ENCODE results near the gene RAMP1.

RAMP1 gene

DNA sequence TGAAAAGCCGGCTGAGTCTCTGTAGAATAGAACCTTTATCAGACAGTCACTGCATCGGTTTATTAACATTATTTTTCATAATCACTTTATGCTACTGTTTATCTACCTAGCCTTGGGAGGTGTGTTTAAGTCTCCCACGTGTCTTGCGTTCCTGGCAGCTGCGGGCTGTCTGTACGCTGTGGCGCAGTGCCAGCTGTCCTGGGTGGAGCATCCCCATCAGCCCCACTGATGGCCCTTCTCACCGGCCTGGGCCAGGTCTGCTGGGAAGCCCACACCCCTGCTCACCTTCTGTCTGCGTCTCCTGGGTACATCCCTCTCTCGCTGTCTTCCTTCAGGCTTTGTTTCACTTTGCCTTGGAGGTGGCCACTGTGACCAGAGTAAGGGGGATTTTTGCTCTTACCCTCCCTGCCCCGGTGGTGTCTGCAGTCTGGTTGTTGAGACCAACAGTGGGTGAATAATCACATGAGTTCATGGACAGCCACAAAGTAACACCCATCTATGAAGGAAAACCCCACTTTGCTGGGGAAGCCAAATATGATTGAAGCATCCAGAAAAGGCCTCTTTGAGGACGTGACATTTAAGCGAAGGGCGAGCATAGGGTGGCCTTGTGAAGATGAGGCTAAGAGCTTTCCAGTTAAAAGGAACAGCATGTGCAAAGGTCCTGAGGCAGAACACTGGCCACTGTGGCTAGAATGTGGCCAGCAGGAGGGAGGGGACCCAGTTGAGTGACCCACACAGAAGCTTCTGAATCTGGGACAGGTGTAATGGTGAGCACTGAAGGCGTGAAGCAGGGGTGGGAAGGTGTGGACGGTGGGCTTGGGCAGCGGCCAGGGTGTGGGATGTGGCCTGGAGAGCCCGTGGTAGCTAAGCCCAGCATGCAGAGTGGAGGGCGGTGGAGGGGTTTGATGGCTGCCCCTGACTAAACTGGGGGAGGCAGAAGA is 41.7 kb downstream of the RAMP1 start:
- DNase-seq (ENCODE audit: extremely low read depth, low read depth), result no peak

DNA sequence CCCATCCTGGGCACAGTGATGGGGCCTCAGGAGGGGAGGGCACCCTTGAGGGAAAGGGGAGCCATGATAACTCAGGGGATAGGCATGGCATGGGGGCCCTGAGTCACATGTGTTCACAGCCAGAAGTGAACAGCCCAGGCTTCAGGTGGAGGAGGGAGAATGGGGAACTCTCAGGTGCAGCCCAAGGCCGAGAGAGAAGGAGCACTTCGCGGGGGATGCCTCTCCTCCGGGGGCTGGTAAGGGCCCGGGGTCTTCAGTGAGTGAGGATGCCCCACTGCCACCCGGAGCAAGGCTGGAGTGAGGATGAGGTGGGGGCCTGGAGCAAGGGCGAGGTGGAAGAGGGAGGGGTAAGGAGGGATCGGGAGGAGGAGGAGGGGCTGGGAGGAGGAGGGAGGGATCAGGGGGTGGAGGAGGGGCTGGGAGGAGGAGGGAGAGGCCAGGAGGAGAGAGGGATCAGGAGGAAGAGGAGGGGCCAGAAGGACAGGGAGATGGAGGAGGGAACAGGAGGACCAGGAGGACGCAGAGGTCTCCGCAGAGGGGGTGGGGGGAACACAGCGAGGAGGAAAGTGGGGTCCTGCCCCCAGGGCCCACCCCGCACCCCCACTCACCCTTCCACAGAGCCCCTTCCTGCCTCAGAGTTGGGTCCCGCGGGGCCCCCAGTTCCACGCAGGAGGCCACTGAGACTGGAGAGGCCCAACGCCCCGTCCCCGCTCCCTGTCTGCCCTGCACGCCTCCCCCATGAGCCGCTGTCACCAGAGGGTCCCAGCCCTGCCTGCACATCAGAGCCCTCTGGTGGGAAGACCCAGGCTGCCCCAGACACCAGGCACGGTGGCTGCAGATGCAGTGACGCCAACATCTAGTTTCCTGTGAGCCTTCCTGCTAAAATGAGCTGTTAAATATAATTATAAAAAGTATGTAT is 42.8 kb downstream of the RAMP1 start:
- DNase-seq (ENCODE audit: extremely low read depth, low read depth), result no peak
- no peak overlapping the region for H3K4me3 ChIP-seq (replicated peaks; ENCODE audit: low read depth, low read length)
- TF ChIP-seq, protein P1, sequence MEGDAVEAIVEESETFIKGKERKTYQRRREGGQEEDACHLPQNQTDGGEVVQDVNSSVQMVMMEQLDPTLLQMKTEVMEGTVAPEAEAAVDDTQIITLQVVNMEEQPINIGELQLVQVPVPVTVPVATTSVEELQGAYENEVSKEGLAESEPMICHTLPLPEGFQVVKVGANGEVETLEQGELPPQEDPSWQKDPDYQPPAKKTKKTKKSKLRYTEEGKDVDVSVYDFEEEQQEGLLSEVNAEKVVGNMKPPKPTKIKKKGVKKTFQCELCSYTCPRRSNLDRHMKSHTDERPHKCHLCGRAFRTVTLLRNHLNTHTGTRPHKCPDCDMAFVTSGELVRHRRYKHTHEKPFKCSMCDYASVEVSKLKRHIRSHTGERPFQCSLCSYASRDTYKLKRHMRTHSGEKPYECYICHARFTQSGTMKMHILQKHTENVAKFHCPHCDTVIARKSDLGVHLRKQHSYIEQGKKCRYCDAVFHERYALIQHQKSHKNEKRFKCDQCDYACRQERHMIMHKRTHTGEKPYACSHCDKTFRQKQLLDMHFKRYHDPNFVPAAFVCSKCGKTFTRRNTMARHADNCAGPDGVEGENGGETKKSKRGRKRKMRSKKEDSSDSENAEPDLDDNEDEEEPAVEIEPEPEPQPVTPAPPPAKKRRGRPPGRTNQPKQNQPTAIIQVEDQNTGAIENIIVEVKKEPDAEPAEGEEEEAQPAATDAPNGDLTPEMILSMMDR (IDR thresholded peaks at IDR 0.05; ENCODE audit: low read depth, low read length, missing control alignments), result no peak

More for the DNA sequence above, 41.7 kb downstream of the RAMP1 start:
- H3K4me3 ChIP-seq (replicated peaks; ENCODE audit: low read depth, low read length), result no peak overlapping the region
- TF ChIP-seq, protein P1 (IDR thresholded peaks at IDR 0.05; ENCODE audit: low read depth, low read length, missing control alignments), result no peak

DNA sequence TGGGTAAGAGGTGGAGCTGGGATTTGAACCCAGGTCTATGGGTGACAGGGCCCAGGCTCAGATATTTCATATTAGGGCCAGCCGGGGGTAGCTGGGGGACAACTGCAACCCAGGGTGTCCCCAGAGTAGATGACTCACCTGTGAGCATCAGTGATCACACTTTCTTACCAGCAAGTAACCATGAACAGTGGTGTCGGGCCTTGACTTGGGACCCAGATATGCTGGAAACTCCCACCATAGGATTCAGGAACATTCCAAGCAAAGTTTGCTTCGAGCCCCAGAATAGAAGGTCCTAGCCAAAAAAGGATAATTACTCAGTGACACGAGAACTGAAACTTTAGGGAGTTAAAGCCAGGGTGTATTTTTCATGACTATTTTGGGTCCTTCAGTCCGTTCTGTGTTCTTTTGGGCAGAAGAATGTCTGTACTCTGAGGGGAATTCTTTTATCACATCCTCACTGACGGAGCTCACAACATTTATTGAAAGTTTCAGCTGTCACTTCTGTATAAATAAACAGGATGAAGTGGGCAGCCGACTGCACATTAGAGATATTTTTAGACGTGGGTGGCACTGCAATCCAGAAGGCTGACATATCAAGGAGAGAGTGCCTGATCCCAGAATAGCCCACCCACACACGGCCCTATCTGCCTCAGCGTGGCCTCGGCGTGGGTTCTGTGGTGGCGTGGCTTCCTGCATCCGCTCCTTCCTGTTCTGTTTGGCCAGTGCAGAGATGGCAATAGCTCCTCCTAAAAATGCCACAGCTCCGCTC is 45.6 kb downstream of the RAMP1 start:
- TF ChIP-seq, protein P1 (IDR thresholded peaks at IDR 0.05; ENCODE audit: low read depth, low read length, missing control alignments), result no peak
- no peak overlapping the region for H3K4me3 ChIP-seq (replicated peaks; ENCODE audit: low read depth, low read length)
- no peak for DNase-seq (ENCODE audit: extremely low read depth, low read depth)

DNA sequence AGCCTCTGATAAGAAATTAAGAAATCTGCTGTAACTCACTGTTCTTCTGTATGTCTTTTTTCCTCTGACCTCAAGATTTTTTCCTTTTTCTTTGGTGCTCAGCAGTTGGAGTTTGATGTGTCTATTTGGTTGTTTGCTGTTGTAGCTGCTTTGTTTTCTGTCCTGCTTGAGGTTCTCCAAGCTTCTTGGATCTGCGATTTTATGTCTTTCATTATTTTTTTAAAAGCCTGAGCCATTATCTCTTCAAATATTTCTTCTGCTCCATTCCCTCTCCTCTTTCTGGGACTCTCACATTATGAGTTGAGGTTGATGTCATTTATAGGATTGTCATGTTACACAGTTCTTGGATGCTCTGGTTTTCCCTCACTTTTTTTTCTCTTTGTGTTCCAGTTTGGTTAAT is 47.7 kb downstream of the RAMP1 start:
- no peak for DNase-seq (ENCODE audit: extremely low read depth, low read depth)
- TF ChIP-seq, protein P1 (IDR thresholded peaks at IDR 0.05; ENCODE audit: low read depth, low read length, missing control alignments), result no peak

DNA sequence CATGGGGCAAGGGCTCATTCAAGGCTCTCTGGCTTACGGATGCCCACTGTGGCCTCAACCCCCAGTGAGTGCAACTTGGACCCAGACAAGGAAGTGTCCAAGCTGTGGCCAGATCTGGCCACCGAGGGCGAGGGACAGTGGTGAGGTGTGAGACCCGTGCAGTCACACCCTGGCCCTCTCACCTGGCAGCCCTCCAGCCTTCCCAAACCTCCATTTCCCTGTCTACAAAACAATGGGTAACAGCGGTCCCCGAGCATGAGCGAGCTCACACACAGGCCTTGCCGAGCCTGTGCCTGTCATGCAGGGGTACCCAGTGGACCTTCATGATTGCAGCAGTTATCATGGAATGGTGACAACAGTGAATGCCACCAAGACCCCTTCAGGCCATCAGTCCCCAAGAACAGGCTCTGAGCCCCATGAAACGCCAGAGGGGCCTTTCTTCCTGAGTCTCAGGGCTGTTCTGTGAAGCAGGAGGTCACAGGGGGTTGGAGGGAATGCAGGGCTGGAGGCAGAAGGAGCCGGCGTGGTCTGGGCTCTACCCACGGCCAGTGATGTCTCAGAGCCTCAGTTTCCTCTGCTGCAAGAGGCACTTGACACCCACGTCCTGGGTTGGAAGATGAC is 49.8 kb downstream of the RAMP1 start:
- H3K4me3 ChIP-seq (replicated peaks; ENCODE audit: low read depth, low read length), result no peak overlapping the region
- TF ChIP-seq, protein P1 (IDR thresholded peaks at IDR 0.05; ENCODE audit: low read depth, low read length, missing control alignments), result no peak
- no peak for DNase-seq (ENCODE audit: extremely low read depth, low read depth)

More for the DNA sequence above, 47.7 kb downstream of the RAMP1 start:
- H3K4me3 ChIP-seq (replicated peaks; ENCODE audit: low read depth, low read length), result no peak overlapping the region
